ENCODE data around the gene DOCK7.

- no peak for TF ChIP-seq TAF1 (conservative IDR thresholded peaks at IDR 0.05)
- no peak for TF ChIP-seq SP1 (IDR thresholded peaks at IDR 0.05)
- TF ChIP-seq RAD21 (IDR thresholded peaks at IDR 0.05): no peak
- no peak for TF ChIP-seq YY1 (IDR thresholded peaks at IDR 0.05)
- TF ChIP-seq, protein P1, sequence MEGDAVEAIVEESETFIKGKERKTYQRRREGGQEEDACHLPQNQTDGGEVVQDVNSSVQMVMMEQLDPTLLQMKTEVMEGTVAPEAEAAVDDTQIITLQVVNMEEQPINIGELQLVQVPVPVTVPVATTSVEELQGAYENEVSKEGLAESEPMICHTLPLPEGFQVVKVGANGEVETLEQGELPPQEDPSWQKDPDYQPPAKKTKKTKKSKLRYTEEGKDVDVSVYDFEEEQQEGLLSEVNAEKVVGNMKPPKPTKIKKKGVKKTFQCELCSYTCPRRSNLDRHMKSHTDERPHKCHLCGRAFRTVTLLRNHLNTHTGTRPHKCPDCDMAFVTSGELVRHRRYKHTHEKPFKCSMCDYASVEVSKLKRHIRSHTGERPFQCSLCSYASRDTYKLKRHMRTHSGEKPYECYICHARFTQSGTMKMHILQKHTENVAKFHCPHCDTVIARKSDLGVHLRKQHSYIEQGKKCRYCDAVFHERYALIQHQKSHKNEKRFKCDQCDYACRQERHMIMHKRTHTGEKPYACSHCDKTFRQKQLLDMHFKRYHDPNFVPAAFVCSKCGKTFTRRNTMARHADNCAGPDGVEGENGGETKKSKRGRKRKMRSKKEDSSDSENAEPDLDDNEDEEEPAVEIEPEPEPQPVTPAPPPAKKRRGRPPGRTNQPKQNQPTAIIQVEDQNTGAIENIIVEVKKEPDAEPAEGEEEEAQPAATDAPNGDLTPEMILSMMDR (IDR thresholded peaks at IDR 0.05; ENCODE audit: low read depth, low read length, missing input control): no peak
- TF ChIP-seq, protein P2, sequence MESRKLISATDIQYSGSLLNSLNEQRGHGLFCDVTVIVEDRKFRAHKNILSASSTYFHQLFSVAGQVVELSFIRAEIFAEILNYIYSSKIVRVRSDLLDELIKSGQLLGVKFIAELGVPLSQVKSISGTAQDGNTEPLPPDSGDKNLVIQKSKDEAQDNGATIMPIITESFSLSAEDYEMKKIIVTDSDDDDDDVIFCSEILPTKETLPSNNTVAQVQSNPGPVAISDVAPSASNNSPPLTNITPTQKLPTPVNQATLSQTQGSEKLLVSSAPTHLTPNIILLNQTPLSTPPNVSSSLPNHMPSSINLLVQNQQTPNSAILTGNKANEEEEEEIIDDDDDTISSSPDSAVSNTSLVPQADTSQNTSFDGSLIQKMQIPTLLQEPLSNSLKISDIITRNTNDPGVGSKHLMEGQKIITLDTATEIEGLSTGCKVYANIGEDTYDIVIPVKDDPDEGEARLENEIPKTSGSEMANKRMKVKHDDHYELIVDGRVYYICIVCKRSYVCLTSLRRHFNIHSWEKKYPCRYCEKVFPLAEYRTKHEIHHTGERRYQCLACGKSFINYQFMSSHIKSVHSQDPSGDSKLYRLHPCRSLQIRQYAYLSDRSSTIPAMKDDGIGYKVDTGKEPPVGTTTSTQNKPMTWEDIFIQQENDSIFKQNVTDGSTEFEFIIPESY (IDR thresholded peaks at IDR 0.05): no peak
- TF ChIP-seq GABPA (IDR thresholded peaks at IDR 0.05 in 1 of 2, conservative IDR thresholded peaks at IDR 0.05 in 1 of 2): no peak
- no peak for TF ChIP-seq EGR1 (IDR thresholded peaks at IDR 0.05; ENCODE audit: low read depth in 2 of 2)
- TF ChIP-seq HNF4A (conservative IDR thresholded peaks at IDR 0.05): no peak
- TF ChIP-seq, protein P3, sequence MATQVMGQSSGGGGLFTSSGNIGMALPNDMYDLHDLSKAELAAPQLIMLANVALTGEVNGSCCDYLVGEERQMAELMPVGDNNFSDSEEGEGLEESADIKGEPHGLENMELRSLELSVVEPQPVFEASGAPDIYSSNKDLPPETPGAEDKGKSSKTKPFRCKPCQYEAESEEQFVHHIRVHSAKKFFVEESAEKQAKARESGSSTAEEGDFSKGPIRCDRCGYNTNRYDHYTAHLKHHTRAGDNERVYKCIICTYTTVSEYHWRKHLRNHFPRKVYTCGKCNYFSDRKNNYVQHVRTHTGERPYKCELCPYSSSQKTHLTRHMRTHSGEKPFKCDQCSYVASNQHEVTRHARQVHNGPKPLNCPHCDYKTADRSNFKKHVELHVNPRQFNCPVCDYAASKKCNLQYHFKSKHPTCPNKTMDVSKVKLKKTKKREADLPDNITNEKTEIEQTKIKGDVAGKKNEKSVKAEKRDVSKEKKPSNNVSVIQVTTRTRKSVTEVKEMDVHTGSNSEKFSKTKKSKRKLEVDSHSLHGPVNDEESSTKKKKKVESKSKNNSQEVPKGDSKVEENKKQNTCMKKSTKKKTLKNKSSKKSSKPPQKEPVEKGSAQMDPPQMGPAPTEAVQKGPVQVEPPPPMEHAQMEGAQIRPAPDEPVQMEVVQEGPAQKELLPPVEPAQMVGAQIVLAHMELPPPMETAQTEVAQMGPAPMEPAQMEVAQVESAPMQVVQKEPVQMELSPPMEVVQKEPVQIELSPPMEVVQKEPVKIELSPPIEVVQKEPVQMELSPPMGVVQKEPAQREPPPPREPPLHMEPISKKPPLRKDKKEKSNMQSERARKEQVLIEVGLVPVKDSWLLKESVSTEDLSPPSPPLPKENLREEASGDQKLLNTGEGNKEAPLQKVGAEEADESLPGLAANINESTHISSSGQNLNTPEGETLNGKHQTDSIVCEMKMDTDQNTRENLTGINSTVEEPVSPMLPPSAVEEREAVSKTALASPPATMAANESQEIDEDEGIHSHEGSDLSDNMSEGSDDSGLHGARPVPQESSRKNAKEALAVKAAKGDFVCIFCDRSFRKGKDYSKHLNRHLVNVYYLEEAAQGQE (IDR thresholded peaks at IDR 0.05): no peak
- TF ChIP-seq ATF3 (IDR thresholded peaks at IDR 0.05): no peak
- no peak for TF ChIP-seq FOXA2 (IDR thresholded peaks at IDR 0.05)
- no peak for TF ChIP-seq MAX (IDR thresholded peaks at IDR 0.05)
- no peak for TF ChIP-seq FOXA1 (IDR thresholded peaks at IDR 0.05)
Measured at GRCh38 chr1:62406576-62406975, 281.6 kb downstream of the DOCK7 start.

Measured in liver (tissue), 3 donors.